ENCODE data around the gene DSE.

DSE gene

GRCh38 chr6:116413357-116413756 is 42.6 kb downstream of the DSE start:
- no peak for DNase-seq (ENCODE audit: low spot score)

DNA sequence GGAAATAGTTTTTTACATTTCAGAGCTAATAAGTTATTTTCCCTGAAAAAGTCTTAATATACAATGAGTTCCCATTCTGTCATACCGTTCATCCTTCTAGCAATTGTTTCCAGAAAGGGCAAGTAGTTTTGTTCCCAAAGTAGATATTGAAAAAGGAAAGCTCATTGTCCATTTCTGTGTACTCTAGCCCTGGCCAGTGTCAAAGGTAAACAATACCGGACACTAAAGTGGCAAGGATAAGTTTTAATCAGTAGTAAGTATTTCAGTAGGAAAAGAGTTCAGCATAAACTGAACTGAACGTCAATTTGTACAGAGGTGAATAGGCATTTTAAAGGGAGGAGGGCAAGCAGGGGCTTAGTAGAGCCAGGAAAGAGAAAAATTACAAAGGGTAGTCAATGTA is 46.9 kb downstream of the DSE start:
- DNase-seq (ENCODE audit: low spot score): no peak

- DNase-seq (ENCODE audit: low spot score): no peak
Measured at GRCh38 chr6:116419069-116419786, 48.5 kb downstream of the DSE start.

DNA sequence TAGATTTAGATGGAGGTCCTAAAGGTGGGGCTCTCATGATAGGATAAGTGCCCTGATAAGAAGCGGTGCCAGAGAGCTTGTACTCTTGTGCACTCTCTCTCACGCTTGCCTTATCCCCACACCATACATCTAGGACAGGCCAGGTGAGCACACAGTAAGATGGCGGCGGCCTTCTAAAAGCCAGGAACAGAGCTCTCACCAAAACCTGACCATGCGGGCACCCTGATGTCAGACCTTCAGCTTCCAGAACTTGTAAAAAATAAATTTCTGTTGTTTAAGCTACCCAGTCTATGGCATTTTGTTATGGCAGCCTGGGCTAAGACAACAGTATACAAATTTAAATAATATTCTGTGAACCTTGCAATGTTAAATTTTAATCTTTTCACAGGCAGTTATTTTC is 49.6 kb downstream of the DSE start:
- no peak for DNase-seq (ENCODE audit: low spot score)

- no peak for DNase-seq (ENCODE audit: low spot score)
Measured at GRCh38 chr6:116422238-116422637, 51.5 kb downstream of the DSE start.

DNA sequence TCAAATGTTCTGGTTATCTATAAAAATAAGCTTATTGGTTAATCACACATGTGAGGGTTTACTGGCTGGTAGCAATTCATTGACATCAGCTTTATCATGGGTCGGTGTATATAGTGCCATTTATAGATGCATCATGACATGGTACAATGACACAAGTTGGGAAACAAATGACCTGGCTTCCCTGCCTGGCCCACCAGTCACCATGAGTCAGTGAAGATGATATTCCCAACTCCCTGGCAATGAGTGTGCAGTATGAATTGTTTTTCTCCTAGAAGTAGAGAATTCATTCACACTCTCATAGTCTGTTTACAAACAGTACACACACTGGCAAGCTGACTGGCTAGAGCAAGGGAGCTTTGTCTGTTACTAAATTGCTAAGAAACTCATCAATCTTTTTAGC is 53.3 kb downstream of the DSE start:
- no peak for DNase-seq (ENCODE audit: low spot score)

- no peak for DNase-seq (ENCODE audit: low spot score)
Measured at GRCh38 chr6:116426551-116426950, 55.8 kb downstream of the DSE start.

- DNase-seq (ENCODE audit: low spot score): no peak
Measured at GRCh38 chr6:116429111-116429510, 58.4 kb downstream of the DSE start.

DNA sequence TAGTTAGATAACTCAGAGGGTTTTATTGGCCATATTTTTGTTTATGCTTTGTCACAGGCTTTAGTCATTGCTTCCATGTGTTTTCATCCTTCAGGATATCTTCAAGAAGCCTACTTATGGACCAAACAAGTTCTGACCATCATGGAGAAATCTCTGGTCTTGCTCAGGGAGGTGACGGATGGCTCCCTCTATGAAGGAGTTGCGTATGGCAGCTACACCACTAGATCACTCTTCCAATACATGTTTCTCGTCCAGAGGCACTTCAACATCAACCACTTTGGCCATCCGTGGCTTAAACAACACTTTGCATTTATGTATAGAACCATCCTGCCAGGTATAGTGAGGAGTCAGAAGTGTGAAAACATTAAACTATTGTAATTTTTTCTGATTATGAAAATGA is 60.1 kb downstream of the DSE start:
- no peak for DNase-seq (ENCODE audit: low spot score)

GRCh38 chr6:116431964-116432595 is 61.3 kb downstream of the DSE start:
- DNase-seq (ENCODE audit: low spot score): no peak

DNA sequence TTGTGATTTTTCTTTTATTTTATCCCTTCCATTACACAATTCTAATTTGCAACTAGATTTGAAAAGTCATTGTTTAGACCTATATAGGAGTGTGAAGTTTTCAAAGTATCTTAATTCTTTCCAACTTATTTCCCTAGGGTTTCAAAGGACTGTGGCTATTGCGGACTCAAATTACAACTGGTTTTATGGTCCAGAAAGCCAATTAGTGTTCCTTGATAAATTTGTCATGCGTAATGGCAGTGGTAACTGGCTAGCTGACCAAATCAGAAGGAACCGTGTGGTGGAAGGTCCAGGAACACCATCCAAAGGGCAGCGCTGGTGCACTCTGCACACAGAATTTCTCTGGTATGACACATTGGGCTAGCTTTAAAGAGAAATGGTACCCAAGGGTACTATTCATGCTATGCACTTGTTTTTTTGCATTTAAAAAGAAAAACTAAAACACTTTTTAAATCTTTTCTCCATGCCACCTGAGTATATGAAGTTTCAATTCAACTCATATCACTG is 62.5 kb downstream of the DSE start:
- no peak for DNase-seq (ENCODE audit: low spot score)

- DNase-seq (ENCODE audit: low spot score): no peak
Measured at GRCh38 chr6:116434056-116434725, 63.4 kb downstream of the DSE start.

GRCh38 chr6:116436586-116436985 is 65.8 kb downstream of the DSE start:
- DNase-seq (ENCODE audit: low spot score): no peak

DNA sequence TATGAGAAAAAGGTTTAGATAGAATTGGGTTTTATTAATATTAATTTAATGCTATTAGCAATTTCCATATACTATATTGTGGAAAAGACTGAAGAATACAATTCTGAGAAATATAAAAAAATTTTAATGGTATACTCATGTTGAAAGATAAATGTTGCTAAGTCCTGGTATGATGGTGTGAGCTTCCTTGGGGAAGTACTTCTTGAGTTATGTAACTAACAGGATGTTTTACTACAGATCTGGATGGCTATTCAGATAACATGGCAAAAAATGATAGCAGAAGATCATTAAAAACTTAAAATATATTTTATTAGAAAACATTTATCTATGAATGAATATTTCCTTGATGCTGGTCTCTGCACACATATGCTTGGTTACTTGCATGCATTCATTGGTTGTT is 66.9 kb downstream of the DSE start:
- no peak for DNase-seq (ENCODE audit: low spot score)

DNA sequence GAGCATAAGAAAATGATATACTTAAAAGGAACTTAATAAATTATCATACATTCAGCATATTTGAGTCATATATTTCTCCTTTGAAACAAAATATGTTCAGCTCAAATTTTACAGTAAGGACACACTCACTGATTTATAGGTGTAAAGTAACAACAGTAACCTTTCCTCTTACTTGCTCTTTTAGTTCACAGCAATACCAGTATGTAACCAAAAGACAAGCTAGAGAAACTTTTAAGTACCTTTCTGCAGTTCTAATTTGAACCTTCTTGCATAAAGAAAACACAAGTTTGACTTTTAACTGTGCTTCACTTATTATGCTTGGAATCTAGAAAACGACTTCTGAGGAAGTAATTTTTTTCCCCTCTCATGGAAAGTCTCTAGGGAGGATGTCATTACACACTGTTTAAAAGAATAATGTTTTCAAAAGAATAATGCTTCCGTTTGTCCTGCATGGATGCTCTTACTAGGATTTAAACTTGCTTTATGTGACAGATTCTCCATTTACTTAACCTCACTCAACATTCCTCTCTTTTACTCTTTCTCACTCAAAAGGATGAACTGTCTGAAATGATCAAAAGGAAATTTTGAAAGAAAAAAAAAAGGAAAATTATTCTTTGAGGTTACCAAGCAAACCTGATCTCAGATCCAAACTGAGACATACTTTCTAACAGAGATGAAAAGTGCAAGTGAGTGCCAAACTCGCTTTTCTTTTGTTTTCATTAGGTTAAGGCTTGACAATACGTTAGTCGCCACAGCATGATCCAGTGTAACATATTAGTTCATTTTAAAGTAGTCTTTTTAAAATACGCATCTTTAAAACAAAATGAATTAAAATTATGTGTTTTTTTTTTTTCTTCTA is 68.1 kb downstream of the DSE start:
- DNase-seq (ENCODE audit: low spot score): no peak

- no peak for DNase-seq (ENCODE audit: low spot score)
Measured at GRCh38 chr6:116439522-116440051, 68.8 kb downstream of the DSE start.

DNA sequence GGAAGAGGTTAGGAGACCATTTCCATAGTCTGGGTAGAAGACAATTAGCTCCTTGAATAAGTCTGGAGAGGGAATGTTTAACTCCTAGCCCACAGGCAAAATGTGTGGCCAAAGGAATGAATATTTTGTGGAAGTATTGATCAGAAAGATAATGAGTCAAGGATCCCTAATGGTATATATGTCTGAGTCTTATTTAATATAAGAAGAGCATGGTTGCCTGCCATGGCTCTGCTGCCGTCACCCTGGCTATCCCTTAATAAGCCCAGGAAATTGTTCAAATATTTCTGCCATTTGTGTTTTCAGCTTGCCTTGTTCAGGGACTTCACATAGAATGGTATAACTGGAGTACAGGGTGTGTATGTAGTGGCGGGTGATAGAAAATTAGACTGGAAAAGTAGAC is 72.4 kb downstream of the DSE start:
- no peak for DNase-seq (ENCODE audit: low spot score)

DNA sequence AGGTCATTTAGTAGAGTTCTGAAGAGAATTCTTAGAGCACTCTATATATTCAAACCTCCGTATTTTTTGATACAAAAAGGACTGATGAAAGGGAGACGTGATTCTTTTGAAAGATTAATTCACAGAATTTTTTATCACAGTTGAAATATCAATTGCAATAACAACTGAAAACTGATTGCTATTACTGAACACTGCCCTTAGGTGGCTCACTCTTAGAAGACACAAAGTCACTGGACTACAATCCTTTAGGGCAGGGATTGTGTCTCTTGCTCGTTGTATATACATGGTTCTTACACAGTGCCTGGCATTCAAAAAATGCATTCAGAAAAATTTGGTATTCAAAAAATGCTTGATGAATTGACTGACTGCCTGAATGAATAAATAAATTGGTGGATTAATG is 73.3 kb downstream of the DSE start:
- no peak for DNase-seq (ENCODE audit: low spot score)

DNA sequence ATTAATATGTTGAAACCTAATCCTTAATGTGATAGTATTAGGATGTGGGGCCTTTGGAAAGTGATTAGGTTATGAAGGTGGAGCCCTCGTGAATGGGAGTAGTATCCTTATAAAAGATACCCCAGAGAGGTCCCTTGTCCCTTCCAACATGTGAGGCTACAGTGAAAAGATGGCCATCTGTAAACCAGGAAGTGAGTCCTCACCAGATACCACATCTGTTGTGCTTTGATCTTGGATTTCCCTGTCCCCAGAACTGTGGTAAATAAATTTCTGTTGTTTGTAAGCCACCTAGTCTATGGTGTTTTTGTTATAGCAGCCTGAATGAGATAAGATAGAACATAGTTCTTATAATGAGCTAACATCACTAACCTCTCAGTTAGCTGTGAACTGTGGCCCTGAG is 73.8 kb downstream of the DSE start:
- DNase-seq (ENCODE audit: low spot score): no peak

GRCh38 chr6:116445102-116445501 is 74.4 kb downstream of the DSE start:
- no peak for DNase-seq (ENCODE audit: low spot score)

DNA sequence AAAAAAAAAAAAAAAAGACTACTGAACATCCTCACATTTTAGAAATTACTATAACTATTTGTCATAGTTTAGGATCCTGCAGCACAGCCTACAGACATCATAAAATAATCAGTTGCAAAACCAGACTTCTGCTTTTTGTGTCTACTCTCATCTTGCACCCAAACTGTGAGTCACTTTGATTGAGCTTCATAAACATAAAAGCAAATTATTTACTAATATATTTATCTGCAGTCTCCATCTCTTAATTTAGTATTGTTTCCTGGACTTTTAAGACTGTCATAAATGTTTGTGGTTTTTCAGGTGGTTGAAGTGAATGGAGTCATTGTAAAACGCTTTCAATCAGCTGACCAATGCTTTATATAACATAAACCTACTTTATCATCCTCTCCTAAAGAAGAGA is 75.7 kb downstream of the DSE start:
- DNase-seq (ENCODE audit: low spot score): no peak

DNA sequence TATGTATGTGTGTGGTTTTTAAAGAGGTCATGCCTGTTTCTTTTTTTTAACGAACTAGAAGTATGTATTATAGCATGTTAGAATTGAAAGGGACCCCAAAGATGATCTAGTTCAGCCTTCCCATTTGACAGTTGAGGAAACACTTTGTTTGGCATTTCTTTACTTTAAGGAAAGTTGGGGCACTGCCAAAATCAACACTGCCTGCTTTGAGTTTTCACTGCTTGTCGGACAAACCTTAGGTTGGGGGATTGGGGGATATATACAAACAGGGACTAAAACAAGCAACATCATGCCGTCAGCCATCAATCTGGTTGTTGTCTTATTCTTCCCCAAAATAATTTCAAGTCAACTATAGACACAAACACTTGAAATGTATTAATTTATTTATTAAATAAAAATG is 76.3 kb downstream of the DSE start:
- DNase-seq (ENCODE audit: low spot score): no peak

Measured in putamen (tissue), 1 donor.